HG02623 (cell line): ENCODE results near the gene BRD7.

Source experiments
- ATAC-seq: cut with Tn5 transposase; IDR thresholded peaks from one replicate; pipeline ENCODE4 v1.9.1; 2021; ENCODE audit warnings: moderate library complexity; ENCODE audit not compliant: unreplicated experiment

Gene BRD7

DNA sequence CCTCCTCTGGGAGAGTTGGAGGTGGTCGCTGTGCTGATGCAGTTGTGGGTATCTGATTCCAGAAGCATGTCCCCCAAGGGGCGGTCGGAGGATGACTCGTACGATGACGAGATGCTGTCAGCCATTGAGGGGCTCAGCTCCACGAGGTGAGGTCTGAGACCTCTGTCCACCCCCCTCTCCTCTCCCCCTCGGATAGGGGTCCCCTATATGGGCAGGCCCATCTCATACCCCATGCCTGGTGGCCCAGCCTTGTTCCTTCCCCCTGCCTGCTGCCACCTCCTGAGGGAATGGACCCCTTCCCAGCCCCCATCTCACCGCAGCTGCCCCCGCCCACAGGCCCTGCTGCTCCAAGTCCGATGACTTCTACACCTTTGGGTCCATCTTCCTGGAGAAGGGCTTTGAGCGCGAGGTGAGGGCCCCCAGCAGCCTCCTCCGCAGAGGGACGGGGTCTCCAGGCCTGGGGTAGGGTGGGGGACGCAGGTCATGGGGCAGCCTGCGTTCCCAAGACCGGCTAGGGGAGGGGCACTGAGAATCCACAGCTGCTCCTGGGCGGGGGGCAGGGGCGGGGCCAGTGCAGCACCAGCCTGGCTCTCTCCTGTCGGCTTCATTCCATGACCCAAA is 63.2 kb downstream of the BRD7 start:
- ATAC-seq = no peak

DNA sequence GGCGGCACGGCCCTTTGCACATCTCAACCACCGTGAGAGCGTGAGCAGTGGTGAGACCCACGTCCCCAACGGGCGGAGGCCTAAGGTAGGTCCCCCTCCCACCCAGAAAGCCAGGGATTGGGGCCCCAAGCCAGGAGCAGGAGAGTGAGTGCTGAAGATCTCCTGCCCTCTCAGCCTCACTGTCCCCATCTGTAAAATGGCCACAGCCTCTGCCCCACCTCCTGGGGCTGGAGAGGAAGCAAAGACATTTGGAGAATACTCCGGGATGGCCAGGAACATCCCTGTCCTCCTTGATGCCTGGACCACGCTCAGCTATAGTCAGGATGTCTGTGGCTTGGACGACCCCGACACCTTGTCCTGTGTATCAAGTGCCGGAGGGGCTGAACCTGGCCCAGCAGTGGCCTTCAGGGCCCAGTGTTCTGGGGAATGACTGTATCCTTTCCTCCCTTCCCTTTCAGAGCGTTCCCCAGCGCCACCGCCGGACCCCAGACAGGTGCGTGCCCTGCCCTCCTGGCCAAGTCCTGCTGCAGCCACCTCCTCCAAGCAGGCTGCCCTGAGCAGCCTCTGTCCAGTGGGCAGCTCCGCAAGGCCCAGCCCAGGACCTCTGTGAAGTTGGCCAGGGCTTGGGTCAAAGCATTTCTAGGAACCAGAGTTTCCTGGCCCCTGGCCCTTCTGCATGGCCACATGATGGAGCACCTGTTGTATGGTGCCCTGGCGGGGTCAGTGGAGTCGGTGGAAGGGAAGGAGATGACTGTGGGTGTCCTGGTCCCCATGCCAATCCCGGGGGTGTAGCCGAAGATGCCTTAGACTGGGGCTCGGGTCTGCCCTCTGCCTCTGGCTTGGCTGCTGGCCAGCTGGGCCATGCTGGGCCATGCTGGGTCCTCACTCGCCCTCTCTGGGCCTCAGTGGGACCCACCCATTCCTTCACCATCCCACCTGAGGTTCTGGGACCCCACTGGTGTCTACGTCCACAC is 64.0 kb downstream of the BRD7 start:
- ATAC-seq = no peak

DNA sequence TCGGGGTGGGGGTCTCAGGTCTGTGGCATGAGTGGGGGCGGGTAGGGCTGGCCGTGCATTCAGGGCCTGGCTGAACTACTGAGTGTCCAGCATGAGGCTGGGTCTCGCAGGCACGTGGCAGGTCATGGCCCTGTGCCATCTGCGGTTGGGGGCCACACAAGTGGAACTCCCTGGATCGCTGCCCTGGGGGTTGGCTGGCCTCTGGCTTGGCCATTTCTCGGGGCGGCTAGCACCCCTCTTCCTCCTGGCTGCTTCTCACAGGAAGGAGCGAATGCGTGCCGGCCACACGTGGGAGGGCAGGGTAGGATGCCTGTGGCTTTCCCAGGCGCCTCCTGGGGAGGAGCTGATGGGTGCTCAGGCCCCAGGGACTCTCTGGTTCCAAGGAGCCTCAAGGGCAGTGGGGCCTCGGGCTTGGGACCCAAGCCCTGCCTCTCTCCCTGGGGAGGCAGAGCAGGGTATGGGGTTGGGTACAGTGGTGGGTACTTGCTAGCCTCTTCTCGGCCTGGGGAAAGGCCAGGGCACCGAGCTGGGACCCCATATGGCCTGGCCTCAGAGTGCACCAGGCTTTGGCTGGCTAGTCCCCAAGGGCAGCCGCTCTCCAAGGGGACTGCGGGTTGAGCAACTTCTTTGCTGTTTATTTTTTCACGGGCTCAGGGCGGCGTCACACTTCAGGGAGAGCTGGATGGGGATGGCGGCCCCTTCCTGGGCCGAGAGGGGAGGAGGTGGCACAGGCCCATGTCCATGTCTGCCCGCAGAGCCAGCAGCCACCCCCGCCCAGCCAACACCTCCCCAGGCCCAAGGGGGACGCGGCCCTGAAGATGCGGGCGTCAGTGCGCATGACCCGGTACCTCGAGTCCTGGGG is 65.0 kb downstream of the BRD7 start:
- no peak for ATAC-seq

- no peak for ATAC-seq
Measured at GRCh38 chr16:50303041-50303604, 65.7 kb downstream of the BRD7 start.

DNA sequence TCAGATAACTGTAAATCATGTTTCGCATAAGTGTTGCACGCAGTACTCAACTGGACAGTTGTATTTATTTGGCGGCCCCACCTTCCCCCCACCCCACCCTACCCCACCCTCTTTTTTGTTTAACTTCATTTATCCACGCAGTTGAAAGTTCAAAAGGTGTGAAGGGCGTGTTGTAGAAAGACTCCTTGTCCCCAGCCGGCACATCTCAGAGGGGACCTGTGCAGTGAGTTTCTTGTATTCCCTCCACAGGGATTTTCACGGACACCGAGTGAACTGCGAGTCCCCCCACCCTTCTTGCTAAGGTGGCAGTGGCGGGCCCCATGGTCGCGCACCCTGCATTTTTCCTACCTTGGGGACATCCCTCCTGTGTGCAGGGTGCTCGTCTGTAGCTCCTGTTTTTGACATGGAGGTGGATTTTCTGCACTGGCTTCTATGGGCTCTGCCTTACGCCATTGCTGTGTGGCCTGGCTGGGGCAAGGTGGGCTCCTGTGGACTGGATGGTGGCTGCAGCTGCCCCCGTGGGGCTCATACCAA is 66.2 kb downstream of the BRD7 start:
- ATAC-seq = no peak

- ATAC-seq = no peak
Measured at GRCh38 chr16:50301626-50302471, 66.9 kb downstream of the BRD7 start.

DNA sequence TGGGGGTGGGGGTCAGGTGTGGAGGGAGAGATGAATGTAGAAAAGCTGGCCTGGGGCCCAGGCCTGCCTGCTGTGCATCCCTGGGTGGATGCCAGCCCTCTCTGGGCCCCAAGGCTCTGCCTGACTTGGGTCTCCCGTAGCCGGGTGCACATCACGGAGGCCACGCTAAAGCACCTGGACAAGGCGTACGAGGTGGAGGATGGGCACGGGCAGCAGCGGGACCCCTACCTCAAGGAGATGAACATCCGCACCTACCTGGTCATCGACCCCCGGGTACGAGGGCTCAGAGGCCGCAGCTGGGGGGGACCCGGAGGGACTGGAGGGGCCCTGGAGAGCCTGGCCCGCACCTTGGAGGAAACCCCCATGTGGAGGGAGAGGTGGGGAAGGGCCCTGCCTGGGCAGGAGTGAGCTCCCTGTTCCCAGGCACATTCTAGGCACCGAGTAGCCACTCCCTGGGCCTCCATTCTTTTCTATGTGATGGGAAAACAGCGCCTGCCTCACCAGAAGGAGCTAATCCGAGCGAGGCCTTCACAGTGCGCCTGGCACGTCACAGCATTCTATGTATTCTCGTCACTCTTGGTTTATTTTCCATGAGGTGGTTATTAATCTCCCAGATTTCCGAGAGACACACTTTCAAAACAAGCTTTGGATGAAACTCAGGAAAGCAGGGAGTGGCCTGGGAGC is 67.7 kb downstream of the BRD7 start:
- ATAC-seq = no peak

DNA sequence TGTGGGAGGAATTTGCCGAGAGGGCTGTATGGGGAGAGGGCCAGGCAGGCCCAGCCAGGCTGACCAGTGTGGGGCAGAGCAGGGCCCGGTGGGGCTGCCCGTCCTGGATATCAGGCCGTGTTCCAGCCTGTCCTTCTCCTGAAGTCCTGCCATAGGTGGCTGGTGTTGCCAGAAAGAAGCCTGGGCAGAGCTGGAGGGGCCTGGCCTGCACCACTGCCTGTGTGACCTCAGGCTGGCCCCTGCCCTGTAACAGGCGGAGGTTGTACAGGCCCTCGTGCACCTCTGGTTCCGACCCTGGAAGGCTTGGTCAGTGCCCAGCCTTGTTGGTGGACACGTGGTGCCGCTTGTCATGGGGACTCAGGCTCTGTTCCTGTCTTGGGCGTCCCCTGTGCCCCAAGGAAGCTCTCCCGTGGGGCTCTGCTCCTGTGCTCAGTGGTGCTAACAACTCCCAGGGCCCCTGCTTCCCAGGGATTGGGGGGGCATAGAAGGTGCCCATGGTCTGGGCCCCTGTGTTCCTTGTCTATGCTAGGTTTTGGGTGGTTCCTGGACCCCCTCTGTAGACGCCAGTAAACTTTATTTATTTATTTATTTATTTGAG is 69.2 kb downstream of the BRD7 start:
- no peak for ATAC-seq

DNA sequence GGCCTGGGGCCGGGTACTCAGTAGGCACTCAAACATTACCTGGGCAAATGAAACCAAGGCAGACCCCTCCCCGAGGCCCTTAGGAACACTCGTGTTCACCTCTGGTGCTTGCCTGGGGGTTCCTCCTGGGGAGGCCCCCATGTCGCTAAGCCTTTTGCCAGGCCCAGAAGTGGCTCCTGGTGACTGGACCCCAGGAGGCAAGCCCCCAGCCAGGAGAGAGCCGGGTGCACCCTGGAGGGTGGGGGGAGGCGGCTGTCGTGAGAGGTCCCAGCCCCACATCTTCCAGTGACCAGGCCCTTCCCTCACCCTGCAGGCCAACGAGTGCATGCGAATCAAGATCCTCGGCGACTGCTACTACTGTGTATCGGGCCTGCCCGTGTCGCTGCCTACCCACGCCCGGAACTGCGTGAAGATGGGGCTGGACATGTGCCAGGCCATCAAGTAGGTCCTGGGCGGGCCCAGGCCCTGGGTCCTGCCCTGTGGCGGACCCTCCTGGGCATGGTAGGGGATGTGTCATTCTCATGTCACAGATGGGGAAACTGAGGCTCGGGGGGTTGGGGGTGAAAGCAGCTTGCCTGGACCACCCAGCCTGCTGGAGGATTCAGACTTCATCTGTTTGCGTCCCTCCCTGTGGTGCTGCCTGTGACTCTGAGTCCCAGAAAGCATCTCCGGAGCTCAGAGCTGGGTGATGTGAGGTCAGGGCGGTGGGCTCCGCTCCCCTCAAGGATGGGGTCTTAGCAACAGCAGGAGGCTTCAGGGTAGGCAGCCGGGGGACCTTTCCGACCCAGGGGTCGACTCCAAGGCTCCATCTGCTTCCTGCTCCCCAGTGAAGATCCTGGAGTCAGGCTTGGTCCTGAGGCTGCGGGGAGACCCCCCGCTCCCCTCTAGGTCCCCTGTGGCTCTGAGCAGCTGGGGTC is 69.9 kb downstream of the BRD7 start:
- no peak for ATAC-seq

DNA sequence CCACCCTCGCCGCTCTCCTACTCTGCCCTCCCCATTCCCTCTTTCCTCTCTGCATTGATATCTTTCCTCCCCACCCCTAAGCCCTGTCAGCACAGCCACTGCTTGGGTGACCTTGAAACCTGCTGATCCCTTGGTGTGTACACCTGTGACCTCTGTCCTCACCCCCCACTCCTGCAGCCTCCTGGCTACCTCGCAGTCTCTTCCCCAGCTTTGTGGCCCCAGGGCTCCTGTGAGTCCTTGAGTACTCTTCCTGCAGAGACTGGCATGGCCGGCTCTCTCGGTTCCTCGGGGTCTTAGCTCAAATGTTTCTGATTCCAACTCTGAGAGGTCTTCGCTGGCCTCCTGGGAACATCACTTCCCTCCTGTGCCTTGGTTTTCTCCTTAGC is 70.7 kb downstream of the BRD7 start:
- ATAC-seq = no peak

GRCh38 chr16:50297301-50298074 is 71.3 kb downstream of the BRD7 start:
- ATAC-seq = no peak

DNA sequence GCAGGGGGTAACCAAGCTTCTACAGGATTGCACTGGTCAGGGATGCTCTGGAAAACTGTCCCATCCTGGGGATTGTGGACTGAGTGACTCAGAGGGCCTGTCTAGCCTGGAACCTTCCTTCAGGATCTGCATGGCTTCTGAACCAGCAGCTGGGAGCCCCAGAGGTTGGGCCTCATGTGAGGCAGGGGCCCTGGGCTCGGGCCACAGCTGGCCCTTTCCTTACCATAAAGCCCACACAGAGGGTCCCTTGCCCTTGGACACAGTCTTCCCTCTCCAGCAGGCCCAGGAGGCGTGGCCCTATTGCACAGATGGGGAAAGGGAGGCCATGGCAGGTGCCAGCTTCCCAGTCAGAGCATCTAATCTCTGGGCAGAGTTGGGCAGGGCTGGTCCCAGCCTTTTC is 72.0 kb downstream of the BRD7 start:
- no peak for ATAC-seq

DNA sequence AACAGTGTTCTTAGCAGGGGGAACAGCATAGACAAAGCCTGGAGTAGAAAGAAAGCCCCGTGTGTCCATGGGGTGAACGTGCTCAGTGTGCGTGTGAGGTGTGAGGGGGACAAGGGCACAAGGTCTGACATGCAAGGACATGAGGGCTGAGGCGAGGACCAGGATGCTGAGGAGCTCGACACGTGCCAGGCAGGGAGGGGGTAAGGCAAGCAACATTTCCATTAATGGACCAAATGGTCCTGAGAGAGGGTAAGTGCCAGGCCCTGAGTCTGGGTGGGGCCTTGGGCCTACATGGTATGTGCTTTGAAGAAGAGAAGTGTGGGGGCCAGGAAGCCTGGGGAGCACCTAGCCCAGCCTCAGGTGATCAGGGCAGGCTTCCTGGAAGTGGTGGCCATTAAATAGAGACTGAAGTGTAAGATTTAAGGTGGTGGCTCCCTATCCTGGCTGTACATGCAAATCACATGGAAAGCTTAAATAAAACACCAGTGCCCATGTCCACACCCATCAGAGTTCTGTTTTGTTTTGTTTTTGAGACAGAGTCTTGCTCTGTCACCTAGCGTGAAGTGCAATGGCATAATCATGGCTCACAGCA is 73.2 kb downstream of the BRD7 start:
- ATAC-seq = no peak

- no peak for ATAC-seq
Measured at GRCh38 chr16:50294955-50295354, 73.8 kb downstream of the BRD7 start.

GRCh38 chr16:50293994-50294855 is 74.6 kb downstream of the BRD7 start:
- no peak for ATAC-seq
